Endothelial cell (in vitro differentiated cells): ENCODE measurements around the gene GRB7. TPM values are rescaled to one million over a fixed set of nuclear protein-coding genes. Genes with fewer than 3 reads are reported as not detected.

Experiments used
- DNase-seq: peaks from one replicate; pipeline ENCODE4 v3.0.0; 2021; ENCODE audit warnings: low spot score
- H3K27ac Mint-ChIP-seq: one replicate; pipeline ENCODE4 v1.8.0; 2021; ENCODE audit warnings: mixed read lengths, inconsistent platforms; ENCODE audit not compliant: unreplicated experiment
- H3K27me3 Mint-ChIP-seq: one replicate; pipeline ENCODE4 v1.8.0; 2021; ENCODE audit warnings: mild to moderate bottlenecking, moderate library complexity, mixed read lengths, inconsistent platforms; ENCODE audit not compliant: unreplicated experiment
- H3K36me3 Mint-ChIP-seq: one replicate; pipeline ENCODE4 v1.8.0; 2021; ENCODE audit warnings: mild to moderate bottlenecking, low read depth, mixed read lengths, inconsistent platforms; ENCODE audit not compliant: unreplicated experiment
- H3K4me1 Mint-ChIP-seq: one replicate; pipeline ENCODE4 v1.8.0; 2021; ENCODE audit warnings: mild to moderate bottlenecking, mixed read lengths, inconsistent platforms; ENCODE audit not compliant: unreplicated experiment
- H3K4me3 Mint-ChIP-seq: one replicate; pipeline ENCODE4 v1.8.0; 2021; ENCODE audit warnings: mild to moderate bottlenecking, mixed read lengths, inconsistent platforms; ENCODE audit not compliant: unreplicated experiment
- H3K9me3 Mint-ChIP-seq: one replicate; pipeline ENCODE4 v1.8.0; 2021; ENCODE audit warnings: mixed read lengths, inconsistent platforms; ENCODE audit not compliant: unreplicated experiment
- CTCF ChIP-seq: fragments of 200-600 bp; sonication (generic); IDR thresholded peaks from one replicate; pipeline ENCODE4 v1.5.0; 2021; ENCODE audit warnings: antibody characterized with exemption; ENCODE audit not compliant: unreplicated experiment
- total RNA-seq: library from RNA; stranded (reverse); fragmentation: NEBNext Ultra II Directional; extraction: Animal tissue kit (Norgen Biotek cat#: 25700); gene quantifications from one replicate; pipeline ENCODE4 v1.2.1, GENCODE V29; 2021; ENCODE audit not compliant: unreplicated experiment

The GRB7 gene
- total RNA-seq, 1 donor from 2014 or later, result 1.3 TPM

DNA sequence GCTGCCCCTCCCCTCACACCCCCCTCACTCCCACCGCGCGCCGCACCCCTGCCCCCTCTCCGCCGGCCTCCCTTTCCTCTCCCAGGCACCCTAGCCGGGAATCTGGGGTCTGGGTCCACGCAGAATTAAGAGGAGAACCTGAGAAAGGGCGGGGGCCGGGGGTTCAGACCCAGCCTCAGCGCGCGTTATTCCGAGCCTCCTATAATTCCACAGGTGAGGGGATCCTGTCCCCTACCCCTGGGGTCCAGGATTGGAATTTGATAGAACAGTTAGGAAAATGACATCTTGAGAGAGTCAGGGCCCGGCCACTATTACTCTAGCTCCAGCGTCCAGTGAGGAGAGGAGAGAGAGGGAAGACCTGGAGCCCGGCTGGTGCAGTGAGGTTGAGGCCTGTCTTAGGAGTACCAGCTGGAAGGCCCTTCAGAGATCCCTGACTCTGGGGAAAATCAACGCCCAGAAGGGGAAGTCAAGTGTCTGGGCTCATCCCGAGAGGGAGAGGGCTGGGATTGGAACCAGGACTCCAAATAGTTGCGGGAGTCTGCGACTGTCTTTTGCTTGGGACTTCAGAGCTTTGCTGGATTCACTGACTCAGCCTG lies 17.3 kb downstream of the GRB7 start:
- DNase-seq, result no peak
- Mint-ChIP-seq H3K27me3 (peaks cover 3% of the 10 kb centered on the region), H3K4me3 (peak overlapping the region; percentile 12)

GRCh38 chr17:39755554-39756379 lies 18.0 kb downstream of the GRB7 start:
- no peaks in the 10 kb centered on the region for H3K9me3 Mint-ChIP-seq
- no peak overlapping the region for H3K27ac Mint-ChIP-seq
- no peak for DNase-seq
- H3K36me3 Mint-ChIP-seq, result no peaks in the 10 kb centered on the region
- no peak for TF ChIP-seq CTCF
- peaks cover 5% of the 10 kb centered on the region for H3K4me1 Mint-ChIP-seq
- H3K27me3 Mint-ChIP-seq, result peaks cover 3% of the 10 kb centered on the region
- H3K4me3 Mint-ChIP-seq, result peak overlapping the region; percentile 12

More for the DNA sequence above, 17.3 kb downstream of the GRB7 start:
- Mint-ChIP-seq H3K36me3 (no peaks in the 10 kb centered on the region), H3K27ac (no peak overlapping the region), H3K9me3 (no peaks in the 10 kb centered on the region), H3K4me1 (peaks cover 5% of the 10 kb centered on the region)
- no peak for TF ChIP-seq CTCF

DNA sequence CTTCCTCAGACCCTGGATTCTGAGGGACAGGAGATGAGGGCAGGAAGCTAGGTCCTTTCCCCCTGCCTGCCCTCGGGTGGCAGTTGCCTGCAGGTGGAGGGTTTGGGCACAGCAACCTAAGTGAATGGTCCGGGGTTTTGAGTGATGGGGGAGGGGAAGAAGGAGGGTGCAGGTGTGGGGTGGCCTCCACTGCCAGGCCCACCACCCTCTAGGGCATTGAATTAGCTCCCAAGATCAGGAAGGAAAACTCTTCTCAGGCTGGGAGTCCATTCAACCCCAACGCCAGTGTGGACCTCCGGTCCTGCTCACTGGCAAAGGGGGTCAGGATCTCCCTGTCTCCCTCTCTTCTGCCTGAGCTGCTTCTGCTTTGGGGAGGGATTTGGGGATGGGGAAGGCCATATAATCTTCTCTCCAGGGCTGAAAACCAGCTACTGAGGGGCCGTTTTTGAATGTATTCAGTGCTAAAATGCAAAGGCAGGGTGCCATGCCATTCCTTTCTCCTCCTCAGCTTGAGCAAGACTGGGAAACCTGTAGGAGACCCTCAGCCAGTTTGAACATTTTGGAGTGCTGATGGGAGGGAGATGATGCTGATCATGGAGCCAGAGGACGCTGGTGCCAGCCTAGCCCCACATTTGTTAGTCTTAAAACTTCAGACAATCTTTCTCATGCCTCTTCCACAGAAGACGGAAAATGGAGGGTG lies 18.8 kb downstream of the GRB7 start:
- DNase-seq, result no peak
- no peak overlapping the region for H3K27ac Mint-ChIP-seq
- no peaks in the 10 kb centered on the region for H3K9me3 Mint-ChIP-seq
- no peaks in the 10 kb centered on the region for H3K36me3 Mint-ChIP-seq
- H3K4me1 Mint-ChIP-seq, result peaks cover 5% of the 10 kb centered on the region
- peaks cover 3% of the 10 kb centered on the region for H3K27me3 Mint-ChIP-seq
- no peak overlapping the region for H3K4me3 Mint-ChIP-seq
- no peak for TF ChIP-seq CTCF

DNA sequence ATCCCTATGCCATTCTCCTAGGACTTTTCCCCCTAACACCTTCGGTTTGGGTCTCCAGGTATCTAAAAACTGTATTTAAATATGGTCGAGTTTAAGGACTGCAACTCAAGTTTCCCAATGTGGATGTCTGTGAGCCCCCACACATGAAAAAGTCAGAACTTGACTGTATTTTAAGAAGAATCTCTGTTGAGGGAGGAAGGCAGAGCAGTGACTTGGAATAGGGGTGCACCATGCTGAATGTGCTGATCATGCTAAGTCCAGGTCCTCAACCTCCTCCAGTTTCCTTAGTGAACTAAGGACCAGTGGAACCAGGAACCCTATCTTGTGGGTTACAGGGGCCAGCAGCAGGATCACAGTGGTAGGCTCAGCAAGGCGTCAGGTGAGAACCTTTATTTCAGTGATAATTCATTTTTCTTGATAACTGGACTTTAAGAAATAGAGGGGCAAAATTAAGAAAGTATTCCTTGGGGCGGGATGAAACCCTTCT lies 19.5 kb downstream of the GRB7 start:
- peaks cover 4% of the 10 kb centered on the region for H3K4me1 Mint-ChIP-seq

More for the DNA sequence above, 19.5 kb downstream of the GRB7 start:
- Mint-ChIP-seq H3K27me3 (peaks cover 3% of the 10 kb centered on the region), H3K27ac (no peak overlapping the region), H3K9me3 (no peaks in the 10 kb centered on the region), H3K36me3 (no peaks in the 10 kb centered on the region), H3K4me3 (no peak overlapping the region)
- DNase-seq, result no peak
- TF ChIP-seq CTCF, result no peak
